RPMI7951 (cell line): Measurements from ENCODE around the gene AADAC. TPM values are rescaled to one million over a fixed set of nuclear protein-coding genes. Genes with fewer than 3 reads are reported as not detected.
"Not testable (repeated sequence)": the region's sequence is repeated elsewhere in the genome, so short reads cannot be mapped to it uniquely, and the experiment has no call there.

ENCODE experiments used
- DNase-seq: peaks from one replicate; pipeline ENCODE4 v3.0.0-alpha.2; 2012; ENCODE audit warnings: low read depth
- total RNA-seq: library from RNA; depleted of rRNA; stranded (reverse); fragments of >200 nt; shearing (Covaris generic); gene quantifications from 2 replicates; pipeline ENCODE4 v1.2.3, GENCODE V29; 2014

AADAC gene
- total RNA-seq, 1 experiment from 2014 or later: 0.12 TPM

- DNase-seq: no peak
Measured at GRCh38 chr3:151796105-151796680, 17.7 kb upstream of the AADAC start.

DNA sequence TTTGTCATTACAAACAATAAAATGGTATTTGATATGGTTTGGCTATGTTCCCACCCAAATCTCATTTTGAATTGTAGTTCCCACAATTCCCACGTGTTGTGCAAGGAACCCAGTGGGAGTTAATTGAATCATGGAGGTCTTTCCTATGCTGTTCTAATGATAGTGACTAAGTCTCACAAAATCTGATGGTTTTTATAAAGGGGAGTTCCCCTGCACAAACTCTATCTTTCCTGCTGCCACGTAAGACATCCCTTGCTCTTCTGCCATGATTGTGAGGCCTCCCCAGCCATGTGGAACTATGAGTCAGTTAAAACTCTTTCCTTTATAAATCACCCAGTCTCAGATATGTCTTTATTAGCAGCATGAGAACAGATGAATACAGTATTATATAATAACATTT lies 15.4 kb upstream of the AADAC start:
- peak; percentile 68 for DNase-seq

GRCh38 chr3:151800431-151800830 lies 13.5 kb upstream of the AADAC start:
- no peak for DNase-seq

DNA sequence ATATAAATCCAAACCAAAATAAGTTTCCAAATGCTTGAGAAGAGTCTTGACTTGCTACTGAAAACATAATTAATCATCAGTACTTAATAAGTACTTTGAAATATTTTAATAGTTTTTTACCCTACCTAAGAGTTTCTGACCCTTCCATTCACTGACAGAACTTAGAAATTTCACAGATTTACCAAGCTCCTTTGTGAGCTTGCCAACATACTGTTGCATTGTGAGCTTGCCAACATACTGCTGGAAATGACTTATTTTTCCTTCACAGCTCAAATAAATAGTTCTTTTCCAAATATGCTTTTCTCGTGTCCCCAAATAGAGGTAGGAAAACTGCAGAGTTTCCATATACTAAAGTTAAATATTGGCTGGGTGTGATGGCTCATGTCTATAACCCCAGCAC lies 9.6 kb upstream of the AADAC start:
- DNase-seq: no peak

DNA sequence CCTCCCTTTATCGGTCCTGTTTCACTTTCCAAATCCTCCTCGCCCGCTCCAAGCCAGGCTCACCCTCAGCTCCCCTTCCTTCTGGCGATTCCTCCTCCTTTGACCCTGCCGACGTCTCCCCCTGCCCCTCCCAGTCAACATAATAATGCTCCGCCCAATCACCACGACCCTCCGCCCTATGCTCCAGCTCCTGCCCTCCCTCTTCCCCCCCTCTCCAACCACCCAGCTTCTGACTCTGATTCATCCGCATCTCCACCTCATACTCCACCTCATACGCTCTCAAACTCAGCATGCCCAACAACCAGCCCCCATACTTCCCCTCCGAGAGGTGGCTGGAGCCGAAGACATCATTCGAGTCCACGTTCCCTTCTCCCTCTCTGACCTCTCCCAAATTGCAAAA lies 7.1 kb upstream of the AADAC start:
- peak; percentile 56 for DNase-seq

GRCh38 chr3:151808926-151809325 lies 5.0 kb upstream of the AADAC start:
- not testable (repeated sequence) for DNase-seq

- no peak for DNase-seq
Measured at GRCh38 chr3:151811474-151811873, 2.4 kb upstream of the AADAC start.

DNA sequence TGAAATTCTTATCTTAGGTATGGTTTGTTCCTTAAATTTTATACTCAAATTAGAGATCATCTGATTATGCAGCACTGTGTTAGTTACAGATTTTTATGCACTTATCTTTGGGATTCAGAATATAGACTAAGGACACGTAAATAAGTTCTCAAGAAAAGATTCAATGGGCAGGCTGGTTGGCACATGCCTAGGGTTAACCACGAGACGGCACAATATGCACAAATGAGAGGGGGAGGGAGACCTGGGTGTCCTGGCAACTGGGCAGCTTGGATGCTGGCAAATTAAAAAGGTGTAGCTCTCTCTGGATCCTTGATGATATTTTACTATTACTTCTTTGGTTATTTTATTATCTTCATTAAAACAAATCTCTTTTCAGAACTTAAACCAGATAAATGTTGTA lies 672 bp downstream of the AADAC start:
- no peak for DNase-seq

DNA sequence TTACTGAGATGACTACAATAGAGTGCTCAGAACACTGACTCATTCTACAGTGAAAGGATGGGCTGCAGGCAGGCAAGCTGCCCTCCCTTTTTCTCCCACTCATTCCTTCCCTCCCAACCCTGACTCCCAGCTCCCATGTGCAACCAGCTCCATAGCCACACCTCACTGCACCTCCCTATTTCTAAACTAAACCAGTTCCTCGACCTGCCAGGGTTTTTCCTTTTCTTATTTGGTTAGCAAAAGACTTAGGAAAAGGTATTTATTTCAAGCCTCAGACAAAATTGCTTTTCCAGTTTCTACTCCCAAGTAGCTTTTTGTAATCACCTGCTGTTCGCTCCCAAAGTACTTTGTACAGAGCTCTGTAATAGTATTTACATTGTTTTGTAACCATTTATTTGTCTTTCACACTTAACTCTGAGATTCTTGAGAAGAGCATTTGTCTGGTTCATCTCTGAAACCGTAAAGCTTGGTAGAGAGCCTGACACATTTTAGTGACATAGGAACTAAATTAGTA lies 2.2 kb downstream of the AADAC start:
- peak; percentile 59 for DNase-seq

- no peak for DNase-seq
Measured at GRCh38 chr3:151817473-151817872, 3.6 kb downstream of the AADAC start.

DNA sequence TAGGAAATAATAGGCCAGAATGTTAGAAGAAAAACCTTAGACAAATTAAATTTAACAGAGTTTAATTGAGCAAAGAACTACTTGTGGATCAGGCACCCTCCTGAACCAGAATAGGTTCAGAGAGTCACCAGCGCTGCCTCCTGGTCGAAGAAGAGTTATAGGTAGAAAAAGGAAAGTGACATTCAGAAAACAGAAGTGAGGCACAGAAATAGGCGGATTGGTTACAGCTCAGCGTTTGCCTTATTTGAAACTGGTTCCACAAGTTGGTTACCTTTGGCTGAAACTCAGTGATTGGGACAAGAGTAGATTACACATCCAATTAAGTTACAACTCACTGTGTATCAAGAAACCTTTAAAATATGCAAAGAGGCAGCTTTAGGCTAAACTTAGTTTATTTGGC lies 4.4 kb downstream of the AADAC start:
- no peak for DNase-seq

- DNase-seq: no peak
Measured at GRCh38 chr3:151819910-151820309, 6.0 kb downstream of the AADAC start.

GRCh38 chr3:151827816-151828215 lies 13.9 kb downstream of the AADAC start:
- no peak for DNase-seq

DNA sequence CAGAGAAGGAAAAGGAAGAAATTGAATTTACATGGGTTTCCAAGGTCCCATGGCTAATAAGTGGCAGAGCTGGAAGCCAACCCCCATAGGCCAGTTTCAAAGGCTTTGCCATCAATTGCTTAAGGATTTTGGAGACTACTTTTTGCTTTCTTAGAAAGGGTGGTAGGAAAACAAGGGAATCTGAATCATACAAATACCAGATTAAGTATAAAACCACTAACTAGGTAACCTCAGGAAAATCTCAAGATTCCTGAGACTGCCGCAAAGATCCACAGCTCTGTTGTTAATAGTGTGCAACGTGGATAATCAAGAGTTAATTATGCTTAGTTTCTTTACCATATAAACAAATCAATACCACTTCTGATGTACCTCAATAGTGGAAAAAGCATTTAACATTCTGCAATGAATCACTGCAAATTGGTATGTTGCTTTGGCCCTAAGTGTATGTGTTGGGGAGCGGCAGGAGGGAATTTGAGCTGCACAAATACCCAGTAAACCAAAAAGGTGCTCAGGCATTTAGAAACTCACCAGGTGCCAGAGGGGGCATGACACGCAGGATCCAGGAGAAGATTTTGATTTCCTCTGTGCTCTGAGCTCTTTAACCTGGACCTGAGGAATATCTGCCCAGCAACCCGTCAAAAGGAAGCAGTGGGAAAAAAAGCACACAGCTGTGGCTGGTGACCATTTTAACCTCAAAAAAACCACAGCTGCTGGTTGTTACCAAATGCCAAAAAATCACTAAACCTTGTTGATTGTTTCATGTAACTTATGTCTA lies 22.0 kb downstream of the AADAC start:
- peak; percentile 81 for DNase-seq

- peak; percentile 87 for DNase-seq
Measured at GRCh38 chr3:151837057-151837456, 23.1 kb downstream of the AADAC start.

DNA sequence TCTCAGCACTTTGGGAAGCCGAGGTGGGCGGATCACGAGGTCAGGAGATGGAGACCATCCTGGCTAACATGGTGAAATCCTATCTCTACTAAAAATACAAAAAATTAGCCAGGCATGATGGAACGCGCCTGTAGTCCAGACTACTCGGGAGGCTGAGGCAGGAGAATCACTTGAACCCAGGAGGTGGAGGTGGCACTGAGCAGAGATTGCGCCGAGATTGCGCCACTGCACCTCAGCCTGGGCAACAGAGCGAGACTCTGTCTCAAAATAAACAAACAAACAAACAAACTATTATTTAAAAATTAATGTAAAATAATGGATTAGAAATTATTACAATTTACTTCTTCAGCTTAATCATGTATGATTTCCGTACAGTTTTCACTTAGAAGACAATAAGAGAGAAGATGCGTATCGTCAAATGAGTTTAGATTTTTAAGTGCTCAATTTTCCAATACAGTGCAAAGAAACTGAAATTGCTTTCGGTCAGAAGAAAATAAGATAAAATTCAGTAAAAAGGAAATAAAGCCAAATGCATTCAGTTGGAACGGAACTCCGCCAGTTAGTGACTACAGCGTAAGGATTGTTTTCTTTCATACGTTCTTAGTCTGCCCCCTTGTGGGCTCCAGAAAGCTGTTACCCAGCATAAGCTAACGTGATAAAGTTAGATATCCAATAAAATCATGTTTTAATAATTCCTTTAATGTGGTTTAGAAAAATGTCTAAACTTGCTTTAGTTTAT lies 24.8 kb downstream of the AADAC start:
- DNase-seq: peak; percentile 83

DNA sequence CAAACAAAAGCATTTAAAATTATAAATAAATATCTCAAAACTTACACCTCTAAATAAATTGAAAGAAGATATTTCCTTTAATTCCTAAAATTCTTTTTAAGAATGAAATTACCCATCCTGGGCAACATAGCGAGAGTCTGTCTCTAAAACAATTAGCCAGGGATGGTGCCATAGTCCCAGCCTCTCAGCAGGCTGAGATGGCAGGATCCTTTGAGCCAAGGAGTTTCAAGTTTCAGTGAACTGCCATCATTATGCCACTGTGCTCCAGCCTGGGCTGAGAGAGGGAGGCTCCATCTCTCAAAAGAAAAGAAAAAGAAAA lies 25.4 kb downstream of the AADAC start:
- no peak for DNase-seq

GRCh38 chr3:151841801-151842200 lies 27.9 kb downstream of the AADAC start:
- DNase-seq: peak; percentile 31

DNA sequence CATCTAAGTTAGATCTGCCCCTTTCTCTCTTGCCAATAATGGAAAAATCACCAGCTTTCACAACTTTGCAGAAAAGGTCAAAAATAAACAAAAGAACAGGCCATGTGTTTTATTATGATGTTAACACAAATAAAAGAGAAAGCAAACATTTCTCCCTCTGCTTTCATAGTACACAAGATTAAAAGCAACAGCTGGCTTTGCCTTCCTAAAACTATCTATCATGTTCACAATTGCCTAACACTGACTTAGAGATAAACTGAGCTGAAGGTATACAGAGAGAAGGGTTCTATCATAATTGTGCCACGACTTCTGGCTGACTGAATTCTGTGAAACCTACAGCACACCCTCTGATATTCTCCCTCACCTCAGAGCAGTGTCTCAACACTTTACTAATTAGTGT lies 29.4 kb downstream of the AADAC start:
- no peak for DNase-seq

DNA sequence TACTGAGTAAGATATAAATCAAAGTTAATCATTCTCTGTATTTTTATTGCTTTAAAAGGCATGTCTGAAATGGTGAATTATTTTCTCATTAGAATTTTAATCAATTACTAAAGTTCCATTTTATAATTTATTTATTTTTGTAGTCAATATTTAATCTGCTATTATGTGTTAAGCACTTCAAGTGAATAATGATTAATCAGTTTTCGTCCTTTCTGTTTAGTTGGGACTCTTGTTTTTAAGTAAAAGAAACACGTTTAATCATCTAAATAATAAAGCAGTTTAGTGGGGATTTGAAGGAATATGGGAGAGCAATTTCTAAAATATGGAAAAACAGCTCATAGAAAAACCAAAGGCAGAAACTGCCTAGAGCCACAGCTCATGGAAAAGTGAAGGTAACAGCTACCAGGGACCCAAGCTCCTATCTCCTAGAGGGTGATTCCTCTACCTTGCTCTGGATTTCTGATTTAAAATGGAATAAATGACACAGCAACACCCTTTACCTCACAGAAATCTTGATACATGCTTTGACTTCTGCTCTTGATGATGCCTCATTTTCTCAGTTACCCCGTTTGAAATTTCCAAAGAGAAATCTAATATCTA lies 31.5 kb downstream of the AADAC start:
- DNase-seq: no peak

DNA sequence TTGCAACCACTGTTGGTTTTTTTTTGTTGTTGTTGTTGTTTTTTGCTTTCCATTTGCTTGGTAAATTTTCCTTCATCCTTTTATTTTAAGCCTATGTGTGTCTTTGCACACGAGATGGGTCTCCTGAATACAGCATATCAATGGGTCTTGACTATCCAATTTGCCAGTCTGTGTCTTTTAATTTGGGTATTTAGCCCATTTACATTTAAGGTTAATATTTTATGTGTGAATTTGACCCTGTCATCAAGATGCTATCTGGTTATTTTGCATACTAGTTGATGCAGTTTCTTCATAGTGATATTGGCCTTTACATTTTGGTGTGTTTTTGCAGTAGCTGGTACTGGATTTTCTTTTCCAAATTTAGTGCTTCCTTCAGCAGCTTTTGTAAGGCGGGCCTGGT lies 36.1 kb downstream of the AADAC start:
- DNase-seq: not testable (repeated sequence)

GRCh38 chr3:151852074-151852811 lies 38.3 kb downstream of the AADAC start:
- DNase-seq: no peak
